Epithelial cell of esophagus (primary cell): ENCODE results near the gene ZNF735.
"Not testable (repeated sequence)": the region's sequence is repeated elsewhere in the genome, so short reads cannot be mapped to it uniquely, and the experiment has no call there.

Experiments
- DNase-seq: peaks from one replicate; pipeline ENCODE4 v3.0.0; 2010; ENCODE audit warnings: low read depth
- H3K4me3 ChIP-seq: 2 replicates; pipeline ENCODE4 v1.5.1; 2011; ENCODE audit warnings: mild to moderate bottlenecking, low read length, control low read depth
- TF ChIP-seq, protein P1 (sequence below): IDR thresholded peaks from 2 replicates; pipeline ENCODE4 v1.5.1; 2011; ENCODE audit warnings: low read depth, mild to moderate bottlenecking, low read length, control low read depth, inconsistent platforms; ENCODE audit not compliant: insufficient read depth; ENCODE audit errors: missing control alignments

The ZNF735 gene

DNA sequence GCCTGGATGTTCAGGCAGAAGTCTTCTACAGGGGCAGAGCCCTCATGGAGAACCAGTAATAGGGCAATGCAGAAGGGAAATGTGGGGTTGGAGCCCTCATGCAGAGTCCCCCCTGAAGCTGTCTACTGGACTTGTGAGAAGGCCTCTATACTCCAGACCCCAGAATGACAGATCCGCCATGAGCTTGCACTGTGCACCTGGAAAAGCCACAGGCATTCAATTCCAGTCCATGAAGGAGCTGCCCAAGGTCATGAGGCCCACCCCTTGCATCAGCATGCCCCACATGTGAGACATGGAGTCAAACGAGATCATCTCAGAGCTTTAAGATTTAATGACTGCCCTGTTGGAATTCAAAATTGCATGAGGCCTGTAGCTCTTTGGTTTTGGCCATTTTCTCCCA lies 16.4 kb downstream of the ZNF735 start:
- TF ChIP-seq, protein P1, sequence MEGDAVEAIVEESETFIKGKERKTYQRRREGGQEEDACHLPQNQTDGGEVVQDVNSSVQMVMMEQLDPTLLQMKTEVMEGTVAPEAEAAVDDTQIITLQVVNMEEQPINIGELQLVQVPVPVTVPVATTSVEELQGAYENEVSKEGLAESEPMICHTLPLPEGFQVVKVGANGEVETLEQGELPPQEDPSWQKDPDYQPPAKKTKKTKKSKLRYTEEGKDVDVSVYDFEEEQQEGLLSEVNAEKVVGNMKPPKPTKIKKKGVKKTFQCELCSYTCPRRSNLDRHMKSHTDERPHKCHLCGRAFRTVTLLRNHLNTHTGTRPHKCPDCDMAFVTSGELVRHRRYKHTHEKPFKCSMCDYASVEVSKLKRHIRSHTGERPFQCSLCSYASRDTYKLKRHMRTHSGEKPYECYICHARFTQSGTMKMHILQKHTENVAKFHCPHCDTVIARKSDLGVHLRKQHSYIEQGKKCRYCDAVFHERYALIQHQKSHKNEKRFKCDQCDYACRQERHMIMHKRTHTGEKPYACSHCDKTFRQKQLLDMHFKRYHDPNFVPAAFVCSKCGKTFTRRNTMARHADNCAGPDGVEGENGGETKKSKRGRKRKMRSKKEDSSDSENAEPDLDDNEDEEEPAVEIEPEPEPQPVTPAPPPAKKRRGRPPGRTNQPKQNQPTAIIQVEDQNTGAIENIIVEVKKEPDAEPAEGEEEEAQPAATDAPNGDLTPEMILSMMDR: no peak
- no peak overlapping the region for H3K4me3 ChIP-seq
- DNase-seq: no peak

GRCh38 chr7:64228174-64228573 lies 21.2 kb downstream of the ZNF735 start, which contains the start of gene ZNF679:
ZNF679 (plus strand) TSS chr7:64228474; CDS start chr7:64249118, 20,644 bp downstream.
- not testable (repeated sequence) for DNase-seq, H3K4me3 ChIP-seq

DNA sequence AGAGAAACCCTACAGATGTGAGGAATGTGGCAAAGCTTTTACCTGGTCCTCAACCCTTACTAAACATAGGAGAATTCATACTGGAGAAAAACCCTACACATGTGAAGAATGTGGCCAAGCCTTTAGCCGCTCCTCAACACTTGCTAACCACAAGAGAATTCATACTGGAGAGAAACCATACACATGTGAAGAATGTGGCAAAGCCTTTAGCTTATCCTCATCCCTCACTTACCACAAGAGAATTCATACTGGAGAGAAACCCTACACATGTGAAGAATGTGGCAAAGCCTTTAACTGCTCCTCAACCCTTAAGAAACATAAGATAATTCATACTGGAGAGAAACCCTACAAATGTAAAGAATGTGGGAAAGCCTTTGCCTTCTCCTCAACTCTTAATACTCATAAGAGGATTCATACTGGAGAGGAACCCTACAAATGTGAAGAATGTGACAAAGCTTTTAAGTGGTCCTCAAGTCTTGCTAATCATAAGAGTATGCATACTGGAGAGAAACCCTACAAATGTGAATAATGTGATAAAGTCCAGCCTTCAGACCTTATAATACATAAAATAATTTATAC lies 59.4 kb downstream of the ZNF735 start:
- no peak for DNase-seq
- TF ChIP-seq, protein P1: no peak
- H3K4me3 ChIP-seq: no peak overlapping the region
